Loucy (cell line): ENCODE results near the gene IGSF21.

Experiments
- H2AFZ ChIP-seq: fragments of 200-600 bp; sonication (generic); 2 replicates; pipeline ENCODE4 v1.6.0; 2016; ENCODE audit warnings: antibody characterized with exemption, mild to moderate bottlenecking, low read length, moderate library complexity
- H3F3A ChIP-seq: fragments of 200-600 bp; 2 replicates; pipeline ENCODE4 v1.6.0; 2016; ENCODE audit warnings: antibody characterized with exemption, low read depth, mild to moderate bottlenecking
- H3K27me3 ChIP-seq: fragments of 200-600 bp; sonication (generic); 2 replicates; pipeline ENCODE4 v1.6.1; 2014; ENCODE audit warnings: low read length, mild to moderate bottlenecking; ENCODE audit not compliant: insufficient read depth, poor library complexity, severe bottlenecking
- H3K36me3 ChIP-seq: fragments of 200-600 bp; sonication (generic); 2 replicates; pipeline ENCODE4 v1.6.1; 2016; ENCODE audit warnings: low read length; ENCODE audit not compliant: insufficient read depth
- H3K4me1 ChIP-seq: fragments of 200-600 bp; sonication (generic); 2 replicates; pipeline ENCODE4 v1.5.1; 2014; ENCODE audit warnings: low read length, mild to moderate bottlenecking; ENCODE audit not compliant: insufficient read depth, poor library complexity, severe bottlenecking
- H3K4me2 ChIP-seq: fragments of 200-600 bp; sonication (generic); 2 replicates; pipeline ENCODE4 v1.6.0; 2014; ENCODE audit warnings: antibody characterized with exemption, low read length, low read depth, mild to moderate bottlenecking; ENCODE audit not compliant: poor library complexity, severe bottlenecking
- H3K4me3 ChIP-seq: fragments of 200-600 bp; sonication (generic); 2 replicates; pipeline ENCODE4 v1.5.1; 2014; ENCODE audit warnings: low read length, mild to moderate bottlenecking, mixed read lengths; ENCODE audit not compliant: poor library complexity, severe bottlenecking
- H3K79me2 ChIP-seq: fragments of 200-600 bp; sonication (generic); 2 replicates; pipeline ENCODE4 v1.6.1; 2014; ENCODE audit warnings: low read length; ENCODE audit not compliant: insufficient read depth
- H3K9ac ChIP-seq: fragments of 200-600 bp; sonication (generic); 2 replicates; pipeline ENCODE4 v1.6.0; 2014; ENCODE audit warnings: mild to moderate bottlenecking, low read depth, low read length, moderate library complexity; ENCODE audit not compliant: poor library complexity, severe bottlenecking
- H3K9me2 ChIP-seq: fragments of 200-600 bp; sonication (generic); replicated peaks from 2 replicates; pipeline ENCODE4 v1.6.1; 2016; ENCODE audit warnings: low read depth, low read length, mixed read lengths
- H3K9me3 ChIP-seq: fragments of 200-600 bp; sonication (generic); 2 replicates; pipeline ENCODE4 v1.6.1; 2014; ENCODE audit warnings: mild to moderate bottlenecking, antibody characterized with exemption, low read length, low read depth; ENCODE audit not compliant: insufficient read depth
- H4K20me1 ChIP-seq: fragments of 200-600 bp; sonication (generic); 2 replicates; pipeline ENCODE4 v1.6.0; 2014; ENCODE audit warnings: antibody characterized with exemption, low read length, mild to moderate bottlenecking; ENCODE audit not compliant: insufficient read depth, poor library complexity, severe bottlenecking
- EZH2phosphoT487 ChIP-seq: fragments of 200-600 bp; IDR thresholded peaks from 2 replicates; pipeline ENCODE4 v1.6.1; 2018; ENCODE audit warnings: antibody characterized with exemption, mild to moderate bottlenecking, moderate library complexity, borderline replicate concordance
- TF ChIP-seq, protein P1 (sequence below): fragments of 200-600 bp; sonication (generic); conservative IDR thresholded peaks from 2 replicates; pipeline ENCODE4 v1.5.1; 2014; ENCODE audit warnings: mild to moderate bottlenecking, antibody characterized with exemption, low read length

The IGSF21 gene

DNA sequence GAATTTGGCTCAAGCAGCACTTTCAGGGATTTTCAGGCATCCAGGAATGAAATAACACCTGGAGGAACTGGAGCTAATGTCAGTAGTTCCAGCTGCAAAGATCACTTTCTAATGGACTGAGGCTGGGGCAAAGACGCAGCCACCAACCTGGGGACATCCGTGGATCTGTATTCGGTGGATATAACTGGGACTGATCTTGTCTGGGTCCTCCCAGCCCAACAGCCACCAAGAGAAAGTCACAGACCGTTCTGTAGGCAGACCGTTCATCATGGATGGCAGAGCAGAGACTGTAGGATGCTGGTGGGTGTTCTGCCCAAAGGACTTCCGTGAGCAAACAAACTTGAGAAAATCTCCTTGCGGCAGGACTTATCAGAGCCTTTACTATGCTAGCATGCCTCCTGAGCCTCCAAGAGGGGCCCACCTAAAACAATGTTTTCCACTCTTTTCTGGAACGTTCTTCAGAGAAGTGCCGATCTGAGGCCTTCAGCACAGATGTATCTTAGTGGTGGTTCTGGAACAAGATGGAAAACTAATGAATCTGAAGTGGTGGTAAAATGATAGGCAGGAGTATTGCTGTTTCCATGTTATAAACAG lies 287.1 kb downstream of the IGSF21 start:
- Histone ChIP-seq H3K36me3 (no peaks in the 10 kb centered on the region), H3K9me3 (no peaks in the 10 kb centered on the region; the same call in 1 of the 2 replicates)
- TF ChIP-seq EZH2phosphoT487: no peak
- TF ChIP-seq, protein P1, sequence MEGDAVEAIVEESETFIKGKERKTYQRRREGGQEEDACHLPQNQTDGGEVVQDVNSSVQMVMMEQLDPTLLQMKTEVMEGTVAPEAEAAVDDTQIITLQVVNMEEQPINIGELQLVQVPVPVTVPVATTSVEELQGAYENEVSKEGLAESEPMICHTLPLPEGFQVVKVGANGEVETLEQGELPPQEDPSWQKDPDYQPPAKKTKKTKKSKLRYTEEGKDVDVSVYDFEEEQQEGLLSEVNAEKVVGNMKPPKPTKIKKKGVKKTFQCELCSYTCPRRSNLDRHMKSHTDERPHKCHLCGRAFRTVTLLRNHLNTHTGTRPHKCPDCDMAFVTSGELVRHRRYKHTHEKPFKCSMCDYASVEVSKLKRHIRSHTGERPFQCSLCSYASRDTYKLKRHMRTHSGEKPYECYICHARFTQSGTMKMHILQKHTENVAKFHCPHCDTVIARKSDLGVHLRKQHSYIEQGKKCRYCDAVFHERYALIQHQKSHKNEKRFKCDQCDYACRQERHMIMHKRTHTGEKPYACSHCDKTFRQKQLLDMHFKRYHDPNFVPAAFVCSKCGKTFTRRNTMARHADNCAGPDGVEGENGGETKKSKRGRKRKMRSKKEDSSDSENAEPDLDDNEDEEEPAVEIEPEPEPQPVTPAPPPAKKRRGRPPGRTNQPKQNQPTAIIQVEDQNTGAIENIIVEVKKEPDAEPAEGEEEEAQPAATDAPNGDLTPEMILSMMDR: no peak

GRCh38 chr1:18396247-18396980 lies 288.8 kb downstream of the IGSF21 start:
- Histone ChIP-seq H3K9ac (no peak overlapping the region), H3K4me3 (no peak overlapping the region), H4K20me1 (no peaks in the 10 kb centered on the region), H3K4me1 (no peaks in the 10 kb centered on the region), H3F3A (no peaks in the 10 kb centered on the region), H3K9me3 (no peaks in the 10 kb centered on the region; the same call in 1 of the 2 replicates), H3K9me2 (no peaks in the 10 kb centered on the region), H2AFZ (no peak overlapping the region), H3K36me3 (no peaks in the 10 kb centered on the region), H3K79me2 (no peaks in the 10 kb centered on the region), H3K4me2 (no peak overlapping the region), H3K27me3 (no peaks in the 10 kb centered on the region)
- no peak for TF ChIP-seq EZH2phosphoT487
- TF ChIP-seq, protein P1: no peak

More for the DNA sequence above, 287.1 kb downstream of the IGSF21 start:
- Histone ChIP-seq H3K4me1 (no peaks in the 10 kb centered on the region), H3K9me2 (no peaks in the 10 kb centered on the region), H4K20me1 (no peaks in the 10 kb centered on the region), H3K4me2 (no peak overlapping the region), H3K4me3 (no peak overlapping the region), H3K79me2 (no peaks in the 10 kb centered on the region), H2AFZ (no peak overlapping the region), H3K27me3 (no peaks in the 10 kb centered on the region), H3K9ac (no peak overlapping the region), H3F3A (no peaks in the 10 kb centered on the region)

- H3K79me2 ChIP-seq: no peaks in the 10 kb centered on the region
Measured at GRCh38 chr1:18397641-18398040, 290.0 kb downstream of the IGSF21 start.

More at GRCh38 chr1:18397641-18398040, 290.0 kb downstream of the IGSF21 start:
- no peak overlapping the region for H3K4me2 ChIP-seq
- no peak overlapping the region for H3K4me3 ChIP-seq
- H3K4me1 ChIP-seq: no peaks in the 10 kb centered on the region
- H3K9me3 ChIP-seq: no peaks in the 10 kb centered on the region; the same call in 1 of the 2 replicates
- H3K27me3 ChIP-seq: no peaks in the 10 kb centered on the region
- no peaks in the 10 kb centered on the region for H3F3A ChIP-seq
- H4K20me1 ChIP-seq: no peaks in the 10 kb centered on the region
- TF ChIP-seq, protein P1: no peak
- no peak for TF ChIP-seq EZH2phosphoT487
- H3K9ac ChIP-seq: no peak overlapping the region
- no peaks in the 10 kb centered on the region for H3K9me2 ChIP-seq
- H2AFZ ChIP-seq: no peak overlapping the region
- H3K36me3 ChIP-seq: no peaks in the 10 kb centered on the region
